Measurements from ENCODE around the gene SNX5.

The SNX5 gene

GRCh38 chr20:17946572-17947473 lies 21.8 kb downstream of the SNX5 start:
- H3K4me3 Mint-ChIP-seq = no peak overlapping the region
- no peaks in the 10 kb centered on the region for H3K9me3 Mint-ChIP-seq
- peak; percentile 27 for ATAC-seq (ENCODE audit: low read depth)
- no peak for DNase-seq (ENCODE audit: low spot score in 2 of 2)
- H3K27me3 Mint-ChIP-seq = no peaks in the 10 kb centered on the region
- H3K4me1 Mint-ChIP-seq = peaks cover 32% of the 10 kb centered on the region
- no peak overlapping the region for H3K27ac Mint-ChIP-seq
- peaks cover 40% of the 10 kb centered on the region for H3K36me3 Mint-ChIP-seq

- ATAC-seq (ENCODE audit: low read depth) (no peak), DNase-seq (ENCODE audit: low spot score in 2 of 2) (no peak)
- no peaks in the 10 kb centered on the region for H3K27me3 Mint-ChIP-seq
- H3K27ac Mint-ChIP-seq = no peak overlapping the region
- H3K36me3 Mint-ChIP-seq = peaks cover 43% of the 10 kb centered on the region
- H3K4me1 Mint-ChIP-seq = peaks cover 32% of the 10 kb centered on the region
- no peak overlapping the region for H3K4me3 Mint-ChIP-seq
- H3K9me3 Mint-ChIP-seq = no peaks in the 10 kb centered on the region
These were observed 22.6 kb downstream of the SNX5 start for GRCh38 chr20:17946040-17946439.

- Mint-ChIP-seq H3K27ac (no peak overlapping the region), H3K4me1 (peaks cover 32% of the 10 kb centered on the region), H3K27me3 (no peaks in the 10 kb centered on the region), H3K9me3 (no peaks in the 10 kb centered on the region), H3K36me3 (peaks cover 44% of the 10 kb centered on the region), H3K4me3 (no peak overlapping the region)
- ATAC-seq (ENCODE audit: low read depth) = no peak
- no peak for DNase-seq (ENCODE audit: low spot score in 2 of 2)
These were observed 23.6 kb downstream of the SNX5 start for GRCh38 chr20:17944854-17945474.

GRCh38 chr20:17943343-17943742 lies 25.3 kb downstream of the SNX5 start:
- peaks cover 28% of the 10 kb centered on the region for H3K4me1 Mint-ChIP-seq
- ATAC-seq (ENCODE audit: low read depth) (peak; percentile 85), DNase-seq (ENCODE audit: low spot score in 2 of 2) (peak in 1 of 2 donors; percentile 19)
- H3K9me3 Mint-ChIP-seq = no peaks in the 10 kb centered on the region
- H3K27ac Mint-ChIP-seq = peak overlapping the region; percentile 22
- H3K36me3 Mint-ChIP-seq = peaks cover 30% of the 10 kb centered on the region
- peak overlapping the region; percentile 33 for H3K4me3 Mint-ChIP-seq
- no peaks in the 10 kb centered on the region for H3K27me3 Mint-ChIP-seq

GRCh38 chr20:17941826-17942196 lies 26.8 kb downstream of the SNX5 start:
- ATAC-seq (ENCODE audit: low read depth) (no peak), DNase-seq (ENCODE audit: low spot score in 2 of 2) (no peak)
- Mint-ChIP-seq H3K27ac (no peak overlapping the region), H3K9me3 (no peaks in the 10 kb centered on the region), H3K36me3 (peaks cover 26% of the 10 kb centered on the region), H3K4me1 (peaks cover 25% of the 10 kb centered on the region), H3K27me3 (no peaks in the 10 kb centered on the region), H3K4me3 (no peak overlapping the region)

GRCh38 chr20:17941087-17941825 lies 27.3 kb downstream of the SNX5 start:
- H3K36me3 Mint-ChIP-seq = peaks cover 22% of the 10 kb centered on the region
- ATAC-seq (ENCODE audit: low read depth) (no peak), DNase-seq (ENCODE audit: low spot score in 2 of 2) (no peak)
- no peak overlapping the region for H3K4me3 Mint-ChIP-seq
- H3K27me3 Mint-ChIP-seq = no peaks in the 10 kb centered on the region
- H3K4me1 Mint-ChIP-seq = peaks cover 19% of the 10 kb centered on the region
- no peak overlapping the region for H3K27ac Mint-ChIP-seq
- H3K9me3 Mint-ChIP-seq = no peaks in the 10 kb centered on the region

GRCh38 chr20:17940224-17940971 lies 28.2 kb downstream of the SNX5 start:
- Mint-ChIP-seq H3K4me3 (no peak overlapping the region), H3K27ac (no peak overlapping the region), H3K27me3 (peaks cover 2% of the 10 kb centered on the region), H3K9me3 (no peaks in the 10 kb centered on the region), H3K36me3 (peaks cover 17% of the 10 kb centered on the region), H3K4me1 (peaks cover 19% of the 10 kb centered on the region)
- ATAC-seq (ENCODE audit: low read depth) (no peak), DNase-seq (ENCODE audit: low spot score in 2 of 2) (no peak)

GRCh38 chr20:17939622-17940223 lies 28.9 kb downstream of the SNX5 start:
- no peaks in the 10 kb centered on the region for H3K9me3 Mint-ChIP-seq
- peaks cover 2% of the 10 kb centered on the region for H3K27me3 Mint-ChIP-seq
- H3K27ac Mint-ChIP-seq = no peak overlapping the region
- ATAC-seq (ENCODE audit: low read depth) = no peak
- peaks cover 12% of the 10 kb centered on the region for H3K36me3 Mint-ChIP-seq
- DNase-seq (ENCODE audit: low spot score in 2 of 2) = no peak
- H3K4me3 Mint-ChIP-seq = peak overlapping the region; percentile 21
- H3K4me1 Mint-ChIP-seq = peaks cover 17% of the 10 kb centered on the region

GRCh38 chr20:17938871-17939619 lies 29.5 kb downstream of the SNX5 start:
- Mint-ChIP-seq H3K27me3 (peaks cover 2% of the 10 kb centered on the region), H3K36me3 (peaks cover 12% of the 10 kb centered on the region), H3K9me3 (no peaks in the 10 kb centered on the region), H3K27ac (no peak overlapping the region), H3K4me3 (no peak overlapping the region), H3K4me1 (peaks cover 15% of the 10 kb centered on the region)
- DNase-seq (ENCODE audit: low spot score in 2 of 2) (peak; percentile 57 to 60), ATAC-seq (ENCODE audit: low read depth) (peak; percentile 78)

GRCh38 chr20:17936761-17937732 lies 31.5 kb downstream of the SNX5 start:
- H3K9me3 Mint-ChIP-seq = peaks cover 2% of the 10 kb centered on the region
- H3K36me3 Mint-ChIP-seq = peaks cover 8% of the 10 kb centered on the region
- DNase-seq (ENCODE audit: low spot score in 2 of 2) = no peak
- peaks cover 4% of the 10 kb centered on the region for H3K27me3 Mint-ChIP-seq
- H3K4me1 Mint-ChIP-seq = no peaks in the 10 kb centered on the region
- no peak for ATAC-seq (ENCODE audit: low read depth)
- H3K4me3 Mint-ChIP-seq = no peak overlapping the region
- no peak overlapping the region for H3K27ac Mint-ChIP-seq

- no peak for DNase-seq (ENCODE audit: low spot score in 2 of 2)
- Mint-ChIP-seq H3K4me3 (no peak overlapping the region), H3K36me3 (peaks cover 6% of the 10 kb centered on the region), H3K9me3 (peaks cover 3% of the 10 kb centered on the region), H3K27me3 (peaks cover 4% of the 10 kb centered on the region), H3K4me1 (no peaks in the 10 kb centered on the region), H3K27ac (no peak overlapping the region)
- ATAC-seq (ENCODE audit: low read depth) = no peak
These were observed 32.3 kb downstream of the SNX5 start for GRCh38 chr20:17936286-17936760.

GRCh38 chr20:17935761-17936160 lies 32.8 kb downstream of the SNX5 start:
- DNase-seq (ENCODE audit: low spot score in 2 of 2) = no peak
- H3K9me3 Mint-ChIP-seq = peaks cover 3% of the 10 kb centered on the region
- peaks cover 4% of the 10 kb centered on the region for H3K36me3 Mint-ChIP-seq
- no peak overlapping the region for H3K27ac Mint-ChIP-seq
- no peaks in the 10 kb centered on the region for H3K4me1 Mint-ChIP-seq
- peaks cover 4% of the 10 kb centered on the region for H3K27me3 Mint-ChIP-seq
- no peak for ATAC-seq (ENCODE audit: low read depth)
- no peak overlapping the region for H3K4me3 Mint-ChIP-seq

Measured in memory B cell (primary cell).